Peyer's patch (tissue), 4 donors: ENCODE measurements around the gene GVQW3.

Experiments used
- CTCF ChIP-seq, 6 experiments: fragments of 450-650 bp in 4 of 6; fragments of 200-600 bp in 2 of 6; sonication (generic) in 1 of 6; IDR thresholded peaks; one replicate each; pipeline ENCODE4 v1.5.1; 2017 to 2019; ENCODE audit warnings: antibody characterized with exemption in 6 of 6, mild to moderate bottlenecking in 3 of 6, moderate library complexity in 1 of 6
- POLR2A ChIP-seq, 2 donors: fragments of 450-650 bp; IDR thresholded peaks; one replicate each; pipeline ENCODE4 v1.5.1; 2017; ENCODE audit warnings: antibody characterized with exemption in 2 of 2, mild to moderate bottlenecking in 2 of 2, moderate library complexity in 2 of 2

GRCh38 chr11:76335842-76336241, 45.3 kb upstream of the GVQW3 start:
- TF ChIP-seq CTCF (IDR thresholded peaks at IDR 0.05) (no peak), POLR2A (IDR thresholded peaks at IDR 0.05) (no peak)
